H1 (cell line): ENCODE measurements around the gene THRB. TPM values are rescaled to one million over a fixed set of nuclear protein-coding genes. Genes with fewer than 3 reads are reported as not detected.

Experiments
- GABPA ChIP-seq: IDR thresholded peaks from 2 replicates; pipeline ENCODE4 v1.6.1; 2011; ENCODE audit warnings: mild to moderate bottlenecking, low read length, moderate library complexity, borderline replicate concordance; ENCODE audit not compliant: insufficient read depth
- JUN ChIP-seq: IDR thresholded peaks from 2 replicates; pipeline ENCODE4 v1.6.1; 2011; ENCODE audit warnings: low read depth, mild to moderate bottlenecking, improper control_type of control experiment, low read length
- KDM4A ChIP-seq: IDR thresholded peaks from one replicate; pipeline ENCODE4 v1.7.1; 2012; ENCODE audit warnings: low read depth, mild to moderate bottlenecking, moderate library complexity, low read length, inconsistent platforms; ENCODE audit not compliant: severe bottlenecking
- MAFK ChIP-seq: IDR thresholded peaks from 2 replicates; pipeline ENCODE4 v1.6.1; 2012; ENCODE audit warnings: low read depth, mild to moderate bottlenecking, improper control_type of control experiment, low read length
- NRF1 ChIP-seq: IDR thresholded peaks from 2 replicates; pipeline ENCODE4 v1.6.1; 2011; ENCODE audit warnings: mild to moderate bottlenecking, low read depth, low read length, improper control_type of control experiment
- SP2 ChIP-seq: IDR thresholded peaks from 2 replicates; pipeline ENCODE4 v1.6.1; 2012; ENCODE audit warnings: mild to moderate bottlenecking, low read length, inconsistent platforms
- SP4 ChIP-seq: IDR thresholded peaks from 2 replicates; pipeline ENCODE4 v1.6.1; 2012; ENCODE audit warnings: low read length, inconsistent platforms
- TCF12 ChIP-seq: IDR thresholded peaks from 2 replicates; pipeline ENCODE4 v1.6.1; 2011; ENCODE audit warnings: low read depth, mild to moderate bottlenecking, low read length
- polyA plus RNA-seq, 7 experiments: library from polyadenylated mRNA; depleted of rRNA in 3 of 7; stranded (reverse) in 5 of 7; unstranded in 2 of 7; fragments of >200 nt in 5 of 7; fragments of 200-250 nt in 2 of 7; gene quantifications; 1 replicate in 5 of 7; 2 replicates in 1 of 7; 4 replicates in 1 of 7; pipeline versions ENCODE4 v1.2.1 to v1.2.3, GENCODE V29; 2011 to 2013; ENCODE audit warnings: missing spikeins in 2 of 7, mixed read lengths in 2 of 7
- total RNA-seq: library from RNA; stranded (reverse); fragmentation: NEBNext Ultra II Directional; extraction: Animal tissue kit (Norgen Biotek cat#: 25700); gene quantifications from 2 replicates; pipeline ENCODE4 v1.2.1, GENCODE V29; 2021
- TF ChIP-seq, protein P1 (sequence below): fragments of 300-600 bp; sonication (generic); IDR thresholded peaks from 2 replicates; pipeline ENCODE4 v1.7.1; 2012; ENCODE audit warnings: low read length, moderate library complexity, mild to moderate bottlenecking, inconsistent platforms; ENCODE audit not compliant: insufficient replicate concordance
- TF ChIP-seq, protein P2 (sequence below): IDR thresholded peaks from 2 replicates; pipeline ENCODE4 v1.6.1; 2011; ENCODE audit warnings: low read length, improper control_type of control experiment
- TF ChIP-seq, protein P3 (sequence below): IDR thresholded peaks from 2 replicates; pipeline ENCODE4 v1.6.1; 2011; ENCODE audit warnings: low read depth, mild to moderate bottlenecking, low read length; ENCODE audit not compliant: insufficient read depth

The THRB gene
- total and polyA plus RNA-seq, 2 of the 8 experiments (the other 6 are each of a cell fraction or from before 2014, with no cell fraction given), result 0.98 to 3.9 TPM

DNA sequence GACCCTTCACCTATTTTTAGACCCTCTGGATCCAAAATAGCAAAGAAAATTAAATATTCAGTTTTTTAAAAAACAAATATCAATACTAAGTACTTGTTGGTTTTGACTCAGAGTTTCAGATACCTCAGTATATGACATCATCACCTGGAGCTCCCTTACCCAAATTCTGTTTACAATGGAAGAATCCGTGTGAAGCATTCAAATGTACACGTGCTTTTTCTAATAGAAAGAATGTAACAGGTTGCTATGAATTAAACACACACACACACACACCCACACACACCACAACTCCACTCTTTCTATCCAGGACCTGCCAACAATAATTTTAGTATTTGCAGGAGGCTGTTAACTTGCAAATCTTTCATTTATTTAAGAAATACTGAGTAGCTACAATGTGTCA lies 221.8 kb downstream of the THRB start (continued):
- TF ChIP-seq, protein P1, sequence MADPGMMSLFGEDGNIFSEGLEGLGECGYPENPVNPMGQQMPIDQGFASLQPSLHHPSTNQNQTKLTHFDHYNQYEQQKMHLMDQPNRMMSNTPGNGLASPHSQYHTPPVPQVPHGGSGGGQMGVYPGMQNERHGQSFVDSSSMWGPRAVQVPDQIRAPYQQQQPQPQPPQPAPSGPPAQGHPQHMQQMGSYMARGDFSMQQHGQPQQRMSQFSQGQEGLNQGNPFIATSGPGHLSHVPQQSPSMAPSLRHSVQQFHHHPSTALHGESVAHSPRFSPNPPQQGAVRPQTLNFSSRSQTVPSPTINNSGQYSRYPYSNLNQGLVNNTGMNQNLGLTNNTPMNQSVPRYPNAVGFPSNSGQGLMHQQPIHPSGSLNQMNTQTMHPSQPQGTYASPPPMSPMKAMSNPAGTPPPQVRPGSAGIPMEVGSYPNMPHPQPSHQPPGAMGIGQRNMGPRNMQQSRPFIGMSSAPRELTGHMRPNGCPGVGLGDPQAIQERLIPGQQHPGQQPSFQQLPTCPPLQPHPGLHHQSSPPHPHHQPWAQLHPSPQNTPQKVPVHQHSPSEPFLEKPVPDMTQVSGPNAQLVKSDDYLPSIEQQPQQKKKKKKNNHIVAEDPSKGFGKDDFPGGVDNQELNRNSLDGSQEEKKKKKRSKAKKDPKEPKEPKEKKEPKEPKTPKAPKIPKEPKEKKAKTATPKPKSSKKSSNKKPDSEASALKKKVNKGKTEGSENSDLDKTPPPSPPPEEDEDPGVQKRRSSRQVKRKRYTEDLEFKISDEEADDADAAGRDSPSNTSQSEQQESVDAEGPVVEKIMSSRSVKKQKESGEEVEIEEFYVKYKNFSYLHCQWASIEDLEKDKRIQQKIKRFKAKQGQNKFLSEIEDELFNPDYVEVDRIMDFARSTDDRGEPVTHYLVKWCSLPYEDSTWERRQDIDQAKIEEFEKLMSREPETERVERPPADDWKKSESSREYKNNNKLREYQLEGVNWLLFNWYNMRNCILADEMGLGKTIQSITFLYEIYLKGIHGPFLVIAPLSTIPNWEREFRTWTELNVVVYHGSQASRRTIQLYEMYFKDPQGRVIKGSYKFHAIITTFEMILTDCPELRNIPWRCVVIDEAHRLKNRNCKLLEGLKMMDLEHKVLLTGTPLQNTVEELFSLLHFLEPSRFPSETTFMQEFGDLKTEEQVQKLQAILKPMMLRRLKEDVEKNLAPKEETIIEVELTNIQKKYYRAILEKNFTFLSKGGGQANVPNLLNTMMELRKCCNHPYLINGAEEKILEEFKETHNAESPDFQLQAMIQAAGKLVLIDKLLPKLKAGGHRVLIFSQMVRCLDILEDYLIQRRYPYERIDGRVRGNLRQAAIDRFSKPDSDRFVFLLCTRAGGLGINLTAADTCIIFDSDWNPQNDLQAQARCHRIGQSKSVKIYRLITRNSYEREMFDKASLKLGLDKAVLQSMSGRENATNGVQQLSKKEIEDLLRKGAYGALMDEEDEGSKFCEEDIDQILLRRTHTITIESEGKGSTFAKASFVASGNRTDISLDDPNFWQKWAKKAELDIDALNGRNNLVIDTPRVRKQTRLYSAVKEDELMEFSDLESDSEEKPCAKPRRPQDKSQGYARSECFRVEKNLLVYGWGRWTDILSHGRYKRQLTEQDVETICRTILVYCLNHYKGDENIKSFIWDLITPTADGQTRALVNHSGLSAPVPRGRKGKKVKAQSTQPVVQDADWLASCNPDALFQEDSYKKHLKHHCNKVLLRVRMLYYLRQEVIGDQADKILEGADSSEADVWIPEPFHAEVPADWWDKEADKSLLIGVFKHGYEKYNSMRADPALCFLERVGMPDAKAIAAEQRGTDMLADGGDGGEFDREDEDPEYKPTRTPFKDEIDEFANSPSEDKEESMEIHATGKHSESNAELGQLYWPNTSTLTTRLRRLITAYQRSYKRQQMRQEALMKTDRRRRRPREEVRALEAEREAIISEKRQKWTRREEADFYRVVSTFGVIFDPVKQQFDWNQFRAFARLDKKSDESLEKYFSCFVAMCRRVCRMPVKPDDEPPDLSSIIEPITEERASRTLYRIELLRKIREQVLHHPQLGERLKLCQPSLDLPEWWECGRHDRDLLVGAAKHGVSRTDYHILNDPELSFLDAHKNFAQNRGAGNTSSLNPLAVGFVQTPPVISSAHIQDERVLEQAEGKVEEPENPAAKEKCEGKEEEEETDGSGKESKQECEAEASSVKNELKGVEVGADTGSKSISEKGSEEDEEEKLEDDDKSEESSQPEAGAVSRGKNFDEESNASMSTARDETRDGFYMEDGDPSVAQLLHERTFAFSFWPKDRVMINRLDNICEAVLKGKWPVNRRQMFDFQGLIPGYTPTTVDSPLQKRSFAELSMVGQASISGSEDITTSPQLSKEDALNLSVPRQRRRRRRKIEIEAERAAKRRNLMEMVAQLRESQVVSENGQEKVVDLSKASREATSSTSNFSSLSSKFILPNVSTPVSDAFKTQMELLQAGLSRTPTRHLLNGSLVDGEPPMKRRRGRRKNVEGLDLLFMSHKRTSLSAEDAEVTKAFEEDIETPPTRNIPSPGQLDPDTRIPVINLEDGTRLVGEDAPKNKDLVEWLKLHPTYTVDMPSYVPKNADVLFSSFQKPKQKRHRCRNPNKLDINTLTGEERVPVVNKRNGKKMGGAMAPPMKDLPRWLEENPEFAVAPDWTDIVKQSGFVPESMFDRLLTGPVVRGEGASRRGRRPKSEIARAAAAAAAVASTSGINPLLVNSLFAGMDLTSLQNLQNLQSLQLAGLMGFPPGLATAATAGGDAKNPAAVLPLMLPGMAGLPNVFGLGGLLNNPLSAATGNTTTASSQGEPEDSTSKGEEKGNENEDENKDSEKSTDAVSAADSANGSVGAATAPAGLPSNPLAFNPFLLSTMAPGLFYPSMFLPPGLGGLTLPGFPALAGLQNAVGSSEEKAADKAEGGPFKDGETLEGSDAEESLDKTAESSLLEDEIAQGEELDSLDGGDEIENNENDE, result no peak
- TF ChIP-seq, protein P2, sequence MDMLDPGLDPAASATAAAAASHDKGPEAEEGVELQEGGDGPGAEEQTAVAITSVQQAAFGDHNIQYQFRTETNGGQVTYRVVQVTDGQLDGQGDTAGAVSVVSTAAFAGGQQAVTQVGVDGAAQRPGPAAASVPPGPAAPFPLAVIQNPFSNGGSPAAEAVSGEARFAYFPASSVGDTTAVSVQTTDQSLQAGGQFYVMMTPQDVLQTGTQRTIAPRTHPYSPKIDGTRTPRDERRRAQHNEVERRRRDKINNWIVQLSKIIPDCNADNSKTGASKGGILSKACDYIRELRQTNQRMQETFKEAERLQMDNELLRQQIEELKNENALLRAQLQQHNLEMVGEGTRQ, result no peak
- no peak for TF ChIP-seq MAFK
- TF ChIP-seq JUN, result no peak
- no peak for TF ChIP-seq GABPA
- TF ChIP-seq SP2, result no peak
- TF ChIP-seq, protein P3, sequence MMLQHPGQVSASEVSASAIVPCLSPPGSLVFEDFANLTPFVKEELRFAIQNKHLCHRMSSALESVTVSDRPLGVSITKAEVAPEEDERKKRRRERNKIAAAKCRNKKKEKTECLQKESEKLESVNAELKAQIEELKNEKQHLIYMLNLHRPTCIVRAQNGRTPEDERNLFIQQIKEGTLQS, result no peak
- no peak for TF ChIP-seq TCF12
- no peak for TF ChIP-seq KDM4A
- TF ChIP-seq SP4, result no peak
- TF ChIP-seq NRF1, result no peak
